Measurements from ENCODE around the gene SRMS.

Gene SRMS, protein sequence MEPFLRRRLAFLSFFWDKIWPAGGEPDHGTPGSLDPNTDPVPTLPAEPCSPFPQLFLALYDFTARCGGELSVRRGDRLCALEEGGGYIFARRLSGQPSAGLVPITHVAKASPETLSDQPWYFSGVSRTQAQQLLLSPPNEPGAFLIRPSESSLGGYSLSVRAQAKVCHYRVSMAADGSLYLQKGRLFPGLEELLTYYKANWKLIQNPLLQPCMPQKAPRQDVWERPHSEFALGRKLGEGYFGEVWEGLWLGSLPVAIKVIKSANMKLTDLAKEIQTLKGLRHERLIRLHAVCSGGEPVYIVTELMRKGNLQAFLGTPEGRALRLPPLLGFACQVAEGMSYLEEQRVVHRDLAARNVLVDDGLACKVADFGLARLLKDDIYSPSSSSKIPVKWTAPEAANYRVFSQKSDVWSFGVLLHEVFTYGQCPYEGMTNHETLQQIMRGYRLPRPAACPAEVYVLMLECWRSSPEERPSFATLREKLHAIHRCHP

DNA sequence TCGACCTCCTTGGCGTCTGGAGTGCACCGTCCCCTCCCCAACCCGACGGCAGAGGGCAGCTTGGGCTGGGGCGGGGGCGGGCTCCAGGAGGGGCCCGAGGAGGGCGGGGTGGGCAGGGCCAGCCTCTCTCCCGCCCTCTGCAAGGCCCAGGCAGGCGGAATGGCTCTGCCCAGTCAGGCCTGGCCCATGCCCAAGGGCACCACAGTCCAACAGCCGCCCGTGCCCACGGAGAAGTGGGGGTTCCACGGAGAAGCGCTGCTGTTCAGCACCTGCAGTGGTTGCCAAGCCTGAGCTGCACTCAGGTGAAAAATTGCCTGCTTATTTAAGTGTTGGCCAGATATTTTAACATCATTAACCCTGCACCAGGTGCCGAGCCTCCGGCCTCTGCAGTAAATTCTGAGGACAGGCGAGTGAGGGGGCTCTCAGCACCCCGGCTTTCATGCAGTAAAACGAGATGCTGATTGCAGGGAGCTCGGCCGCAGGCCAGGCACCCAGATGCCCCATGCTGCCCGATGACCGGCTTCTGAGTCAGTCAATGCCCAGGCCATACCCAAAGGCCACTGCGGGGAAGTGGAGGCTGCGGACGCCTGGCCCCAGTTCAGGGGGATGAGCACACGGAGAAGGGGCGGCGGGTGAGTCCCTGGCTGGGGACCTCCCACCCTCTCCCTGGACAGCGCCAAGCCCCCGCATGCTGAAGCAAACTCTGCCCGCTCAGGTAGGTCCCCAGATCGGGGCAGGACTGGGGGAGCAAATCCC lies at the start of gene SRMS:
Gene SRMS (minus strand): TSS at position 25 of the 756 bp plus-strand sequence. CDS start 286 bp downstream, outside the sequence.
- no peak for DNase-seq (ENCODE audit: low read depth in 2 of 2)

DNA sequence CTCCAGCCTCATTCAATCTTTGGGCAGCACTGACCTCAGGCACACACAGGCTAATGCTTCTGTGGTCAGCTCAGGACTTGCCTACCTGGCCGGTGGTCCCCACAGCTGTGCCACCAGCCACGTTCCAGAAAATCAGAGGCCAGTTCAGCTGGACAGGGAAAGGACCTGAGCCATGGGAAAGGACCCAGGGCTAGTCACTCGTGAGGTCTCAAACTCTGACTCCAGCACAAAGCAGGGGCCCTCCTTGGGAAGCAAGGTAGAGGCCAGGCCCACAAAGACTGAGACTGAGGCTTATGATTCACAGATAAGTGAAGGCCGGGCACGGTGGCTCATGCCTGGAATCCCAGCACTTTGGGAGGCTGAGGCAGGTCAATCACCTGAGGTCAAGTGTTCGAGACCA lies 48.9 kb upstream of the SRMS start:
- DNase-seq (ENCODE audit: low read depth in 2 of 2) = no peak

DNA sequence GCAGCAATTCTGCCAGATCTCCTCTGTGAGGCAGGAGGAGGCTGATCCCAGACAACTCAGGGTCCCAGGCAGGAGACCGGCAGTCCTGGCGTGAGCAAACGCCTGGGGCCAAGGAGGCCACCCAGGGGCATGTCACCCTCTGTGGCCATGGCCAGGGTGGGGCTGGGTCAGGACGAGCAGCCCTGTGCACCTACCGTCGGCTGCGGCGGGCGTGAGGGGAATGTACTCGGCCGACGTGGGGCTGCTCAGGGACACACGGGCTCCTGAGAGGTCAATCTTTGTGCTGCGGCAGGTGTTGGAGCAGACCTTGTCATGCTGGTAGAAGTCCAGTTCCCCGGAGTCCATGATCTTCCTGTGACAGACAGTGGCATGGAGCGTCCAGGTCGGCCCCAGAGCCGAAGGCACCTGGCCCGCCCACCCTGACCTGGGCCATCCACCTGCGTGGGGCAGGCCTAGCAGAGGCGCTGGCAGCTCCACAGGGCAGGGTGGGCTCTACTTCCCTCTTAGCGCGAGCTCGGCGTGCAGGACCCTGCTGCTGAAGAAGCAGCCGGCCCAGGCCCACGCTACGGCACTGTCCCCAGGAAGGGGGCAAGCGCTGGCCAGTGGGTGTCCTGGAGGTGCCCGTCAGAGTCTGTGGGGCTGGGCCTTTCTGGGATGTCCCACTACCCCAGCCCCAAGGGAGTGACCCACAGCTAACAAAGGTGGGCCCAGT lies 48.0 kb upstream of the SRMS start:
- no peak for DNase-seq (ENCODE audit: low read depth in 2 of 2)

DNA sequence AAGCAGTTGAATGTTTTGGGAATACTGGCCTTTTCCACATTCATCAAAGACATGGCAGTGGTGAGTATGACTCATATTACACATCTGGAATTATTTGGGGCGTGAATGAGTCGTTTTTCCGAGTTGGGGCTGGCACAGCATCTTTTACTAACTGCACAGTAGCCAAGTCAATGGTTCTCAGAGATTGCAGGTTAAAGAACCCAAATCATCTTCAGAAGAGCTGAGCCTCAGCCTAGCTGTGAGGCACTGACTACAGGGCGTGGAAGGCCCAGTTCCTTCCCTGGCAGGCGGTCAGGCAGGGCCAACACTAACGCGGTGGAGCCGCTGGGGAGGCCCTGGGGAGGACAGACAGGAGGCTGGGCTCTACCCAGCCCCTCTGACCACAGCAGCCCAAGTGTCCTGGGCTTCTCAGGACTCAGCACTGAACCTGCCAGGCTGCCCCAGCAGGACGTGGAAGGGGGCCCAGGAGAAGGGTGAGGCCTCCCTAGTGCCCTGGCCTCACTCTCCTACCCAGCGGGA lies 46.6 kb upstream of the SRMS start:
- DNase-seq (ENCODE audit: low read depth in 2 of 2) = no peak

DNA sequence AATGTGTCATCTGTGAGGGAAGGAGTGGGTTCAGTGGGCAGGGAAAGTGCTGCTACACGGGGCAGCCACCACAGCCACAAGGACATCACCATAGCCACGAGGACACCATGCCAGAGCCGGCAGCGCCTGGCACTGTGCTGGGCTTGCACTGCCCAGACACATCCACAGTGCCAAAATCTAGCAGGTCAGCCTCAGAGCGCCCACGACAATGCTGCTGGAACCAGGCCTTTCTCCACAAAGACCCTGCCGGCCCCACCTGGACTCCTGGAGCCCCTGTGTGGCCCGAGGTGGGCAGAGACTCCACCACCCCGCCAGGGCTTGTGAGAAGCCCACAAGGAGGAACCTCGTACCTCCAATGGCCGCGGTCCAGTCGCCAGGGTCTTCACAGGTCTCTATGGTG lies 45.1 kb upstream of the SRMS start:
- no peak for DNase-seq (ENCODE audit: low read depth in 2 of 2)

DNA sequence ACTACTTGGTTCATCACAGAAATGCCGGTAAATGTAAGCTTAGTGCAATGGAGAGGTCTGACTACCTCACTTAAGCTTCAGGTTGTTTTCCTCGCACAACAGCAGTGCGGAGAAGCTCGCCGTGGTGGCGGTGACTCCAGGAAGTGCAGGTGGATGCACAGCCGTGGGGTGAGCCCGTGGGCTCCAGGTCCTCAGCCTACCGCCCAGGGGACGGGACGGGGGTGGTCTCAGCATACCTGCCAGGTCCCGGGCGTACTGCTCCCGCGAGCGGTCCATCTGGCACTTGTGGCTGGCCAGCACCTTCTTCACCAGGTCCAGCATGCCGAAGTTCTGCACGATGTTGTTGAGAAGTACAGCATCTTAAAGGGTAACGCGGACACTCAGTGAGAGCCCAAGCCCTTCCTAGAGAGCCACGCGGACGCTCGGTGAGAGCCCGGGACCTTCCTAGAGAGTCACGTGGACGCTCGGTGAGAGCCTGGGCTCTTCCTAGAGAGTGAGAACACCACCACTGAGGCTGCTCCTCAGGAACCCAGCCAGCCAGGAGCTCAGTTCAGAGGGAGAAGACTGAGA lies 44.3 kb upstream of the SRMS start:
- DNase-seq (ENCODE audit: low read depth in 2 of 2) = no peak

DNA sequence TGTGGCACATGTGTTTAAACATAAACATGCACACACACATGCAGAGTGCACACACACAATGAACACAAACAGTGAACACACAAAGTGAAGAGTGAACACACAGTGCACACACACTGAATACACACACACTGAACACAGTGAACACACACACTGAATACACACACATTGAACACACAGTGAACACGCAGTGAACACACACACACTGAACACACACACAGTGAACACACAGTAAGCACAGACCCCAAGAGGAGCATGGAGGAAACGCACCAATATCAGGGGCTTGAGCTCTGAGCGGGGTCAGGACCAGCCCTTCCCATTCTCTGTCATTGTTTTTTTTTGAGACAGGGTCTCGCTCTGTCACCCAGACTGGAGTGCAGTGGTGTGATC lies 43.6 kb upstream of the SRMS start:
- no peak for DNase-seq (ENCODE audit: low read depth in 2 of 2)

DNA sequence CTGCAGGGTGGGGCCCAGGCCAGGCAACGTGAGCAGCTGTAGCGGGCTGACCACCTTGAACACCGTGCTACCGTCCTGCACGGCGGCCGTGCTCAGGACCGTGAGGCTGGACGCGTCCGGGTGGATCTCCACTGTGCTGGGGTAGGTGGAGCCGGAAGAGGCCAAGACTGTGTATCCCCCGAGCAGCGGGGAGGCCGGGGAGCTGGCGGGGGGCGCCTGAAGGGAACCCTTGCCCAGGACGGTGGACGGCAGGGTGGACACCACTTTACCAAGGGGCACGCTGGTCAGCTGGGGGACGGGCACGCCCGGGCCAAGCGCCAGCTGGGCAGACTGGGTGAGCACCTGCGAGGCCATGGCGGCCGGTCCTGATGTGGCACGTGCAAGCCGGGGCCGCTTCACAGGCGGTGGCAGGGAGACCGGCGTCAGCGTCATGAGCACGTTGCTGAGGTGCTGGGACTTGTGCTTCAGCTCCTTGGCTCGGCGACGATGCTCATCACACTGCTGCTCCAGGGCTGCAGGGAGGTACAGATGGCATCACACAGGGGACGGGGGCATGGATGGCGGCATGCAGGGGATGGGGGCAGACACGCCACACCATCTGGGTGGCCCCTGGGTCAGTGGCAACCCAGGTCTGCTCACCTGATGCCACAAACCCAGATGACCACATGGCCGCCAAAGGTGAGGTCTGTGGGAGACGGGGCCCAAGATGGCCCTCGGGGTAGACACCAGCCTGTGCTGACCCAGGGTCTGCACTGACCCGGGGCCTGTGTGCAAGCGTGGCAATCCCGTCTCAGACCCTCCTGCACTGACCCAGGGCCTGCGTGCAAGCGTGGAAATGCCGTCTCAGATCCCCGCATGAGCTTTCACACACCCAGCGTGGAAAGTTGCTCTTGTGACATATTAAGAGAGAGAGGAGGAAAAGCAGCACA lies 42.9 kb upstream of the SRMS start:
- no peak for DNase-seq (ENCODE audit: low read depth in 2 of 2)

DNA sequence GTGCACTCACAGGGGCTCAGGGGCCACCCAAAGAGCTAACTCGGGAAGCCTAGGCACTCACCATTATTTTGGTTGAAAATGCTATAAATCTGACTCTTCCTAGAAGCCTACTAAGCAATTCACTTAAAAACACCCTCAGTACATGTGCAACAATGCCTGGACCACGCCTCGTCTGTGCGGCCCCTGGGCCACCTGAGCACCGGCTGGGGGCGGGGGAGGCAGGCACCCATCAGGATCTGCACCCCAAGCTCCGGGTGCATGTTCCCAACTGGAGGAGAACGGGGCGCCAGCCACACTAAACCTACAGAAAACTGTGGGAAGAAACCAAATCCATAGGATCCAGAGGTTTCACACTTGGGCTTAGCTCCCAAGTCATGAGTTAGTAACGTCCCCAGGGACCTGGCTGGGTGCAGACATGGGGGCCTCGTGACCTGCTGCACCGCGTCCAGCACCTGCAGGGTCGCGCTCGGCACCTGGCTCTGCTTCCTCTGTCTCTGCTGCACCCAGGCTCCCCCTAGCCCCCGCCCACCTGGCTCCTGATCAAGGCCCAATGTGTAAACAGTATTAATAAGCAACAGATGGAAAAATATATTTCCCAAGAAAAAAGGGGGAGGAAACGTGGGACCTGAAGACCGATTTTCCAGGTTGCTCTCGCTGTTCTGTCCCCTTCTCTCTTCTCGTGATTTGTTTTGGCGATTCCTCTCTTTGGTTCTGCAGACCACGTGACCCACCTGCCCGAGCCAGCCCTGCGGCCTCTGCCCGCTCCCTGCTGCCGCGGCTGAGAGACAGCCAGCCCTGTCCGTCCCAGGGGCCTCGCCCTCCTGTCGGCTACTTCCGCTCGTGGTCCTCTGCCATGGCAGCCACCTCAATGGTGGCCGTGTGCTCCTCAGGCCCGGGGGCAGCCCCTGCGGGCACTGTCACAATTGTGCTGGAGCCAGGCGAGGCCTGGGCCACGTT lies 42.0 kb upstream of the SRMS start:
- no peak for DNase-seq (ENCODE audit: low read depth in 2 of 2)

DNA sequence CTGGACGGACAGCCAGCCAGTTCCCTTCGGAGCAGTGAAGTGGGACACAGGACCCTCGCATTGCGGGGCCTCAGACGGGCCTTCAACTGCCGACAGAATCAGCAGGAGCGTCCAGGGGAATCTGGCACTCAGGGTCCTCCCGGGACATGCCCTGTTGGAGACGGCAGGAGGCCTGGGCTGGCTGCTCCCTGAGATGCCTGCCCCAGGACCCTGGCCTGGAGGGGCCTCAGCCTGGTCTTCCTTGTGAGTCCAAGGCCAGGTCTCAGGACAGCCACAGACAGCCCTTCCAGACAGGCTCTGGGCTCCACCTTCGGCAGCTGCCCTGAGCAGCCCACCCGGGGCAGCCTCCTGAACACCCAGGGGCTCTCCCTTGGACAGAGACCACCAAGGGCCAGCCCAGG lies 41.1 kb upstream of the SRMS start:
- DNase-seq (ENCODE audit: low read depth in 2 of 2) = no peak

DNA sequence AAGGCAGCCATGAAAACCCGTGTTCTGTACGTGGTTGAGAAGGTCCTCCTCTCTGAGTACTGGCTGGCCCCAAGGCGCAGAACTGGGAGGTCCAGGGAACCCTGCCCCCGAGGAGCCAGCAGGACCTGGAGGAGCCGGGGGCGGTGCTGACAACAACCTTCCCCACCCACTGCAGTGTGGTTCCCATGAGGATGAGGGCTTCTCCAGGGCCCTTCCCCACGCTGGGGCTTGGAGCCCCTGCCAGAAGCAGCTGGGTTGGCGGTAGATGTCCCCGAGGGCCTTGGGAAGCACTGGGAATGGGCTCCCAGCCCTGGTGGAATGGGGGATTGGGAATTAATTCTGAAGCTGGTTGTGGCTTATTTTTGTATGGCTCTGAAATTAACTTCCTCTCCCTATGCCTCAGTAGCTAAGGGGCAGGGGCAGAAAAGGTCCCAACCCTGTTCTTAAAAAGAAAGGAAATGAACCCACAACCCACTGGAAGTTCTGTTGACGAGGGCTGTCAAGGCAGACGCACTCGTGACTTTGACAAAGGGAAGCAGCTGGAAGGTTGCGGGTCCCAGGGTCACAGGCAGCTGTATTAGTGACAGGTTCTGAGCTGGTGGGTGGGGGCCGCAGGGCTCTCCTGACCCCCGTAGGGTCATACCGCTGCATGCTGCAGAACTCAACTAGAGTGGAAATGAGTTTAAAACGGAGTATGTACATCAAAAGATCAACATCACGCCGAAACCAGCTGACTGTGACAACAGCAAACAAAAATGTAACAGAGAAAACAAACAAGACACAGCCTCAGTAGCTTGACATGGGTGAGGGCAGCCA lies 40.4 kb upstream of the SRMS start:
- no peak for DNase-seq (ENCODE audit: low read depth in 2 of 2)

DNA sequence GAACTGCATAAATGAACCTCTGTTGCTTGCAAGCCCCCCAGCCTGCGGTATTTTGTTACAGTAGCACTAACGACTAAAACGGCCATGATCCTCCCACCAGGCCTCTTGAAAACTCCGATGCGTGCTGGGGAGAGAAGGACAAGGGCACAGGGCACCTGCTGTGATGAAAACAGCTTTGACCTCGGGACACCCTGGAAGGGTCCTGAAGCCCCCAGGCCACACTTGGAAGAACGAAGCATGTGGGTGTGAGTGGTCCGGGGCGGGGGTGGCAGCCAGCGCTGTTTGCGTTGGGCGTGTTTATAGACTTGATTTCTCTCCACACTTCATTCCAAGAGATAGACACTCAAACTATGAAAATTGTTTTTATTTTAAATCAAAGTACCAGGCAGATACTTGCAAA lies 39.7 kb upstream of the SRMS start:
- DNase-seq (ENCODE audit: low read depth in 2 of 2) = no peak

DNA sequence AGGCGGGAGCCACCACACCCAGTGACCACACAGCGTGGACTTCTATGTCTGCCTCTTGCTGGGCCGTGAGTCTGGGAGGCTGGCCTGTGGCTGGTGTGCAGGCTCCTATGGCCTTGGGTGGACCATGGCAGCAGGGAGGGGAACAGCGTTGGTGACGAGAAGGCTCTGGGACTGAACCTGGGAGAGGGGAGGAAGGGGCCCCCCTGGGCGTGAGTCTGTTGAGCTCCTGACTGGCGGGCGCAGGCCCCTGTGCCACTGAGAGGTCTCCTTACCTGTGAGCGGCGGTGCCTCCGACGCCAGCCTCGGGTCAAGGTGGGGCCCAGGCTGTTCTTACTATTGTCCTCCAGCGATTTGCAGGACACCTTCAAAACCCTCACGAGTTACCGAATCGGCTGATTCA lies 39.2 kb upstream of the SRMS start:
- no peak for DNase-seq (ENCODE audit: low read depth in 2 of 2)

DNA sequence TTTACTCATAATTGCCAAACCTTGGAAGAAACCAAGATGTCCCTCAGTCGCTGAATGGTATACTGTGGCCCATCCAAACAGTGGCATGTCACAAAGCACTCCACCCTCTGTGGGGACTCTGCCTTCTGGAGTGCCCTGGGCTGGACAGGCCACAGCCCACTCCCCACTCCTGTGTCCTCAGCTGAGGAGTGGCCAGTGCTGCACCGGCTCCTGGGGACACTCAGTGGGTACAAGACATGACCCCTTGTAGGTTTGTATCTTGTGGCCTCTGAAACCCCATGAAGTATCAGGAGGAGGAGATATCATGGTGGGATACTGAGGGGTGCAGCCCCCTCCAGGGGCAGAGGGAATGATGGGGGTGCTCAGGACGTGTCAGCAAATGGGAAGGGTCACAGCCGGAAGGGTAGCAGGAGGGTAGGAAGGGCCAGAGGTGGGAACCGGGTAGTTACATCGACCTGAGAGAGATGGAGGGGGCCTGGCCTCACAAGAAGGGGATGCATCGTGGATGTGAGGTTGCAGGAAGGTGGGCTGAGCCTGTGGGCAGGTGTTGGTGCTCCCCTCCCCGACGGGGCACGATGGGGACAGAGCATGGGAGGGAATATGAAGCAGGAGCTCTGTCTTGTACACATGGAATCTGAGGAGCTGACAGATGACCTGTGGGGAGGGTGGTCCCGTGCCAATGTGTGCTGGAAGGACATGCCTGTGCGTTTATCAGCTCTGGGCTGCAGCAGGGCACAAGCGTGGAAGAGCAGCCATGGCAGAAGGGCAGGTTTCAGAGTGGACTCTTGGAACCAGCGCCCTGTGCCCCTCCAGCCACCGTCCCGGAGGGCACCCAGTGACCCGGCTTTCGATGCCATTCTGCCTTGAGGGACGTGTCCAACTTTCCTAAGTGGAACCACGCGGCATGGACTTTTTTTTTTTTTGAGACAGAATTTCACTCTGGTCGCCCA lies 38.3 kb upstream of the SRMS start:
- DNase-seq (ENCODE audit: low read depth in 2 of 2) = no peak

DNA sequence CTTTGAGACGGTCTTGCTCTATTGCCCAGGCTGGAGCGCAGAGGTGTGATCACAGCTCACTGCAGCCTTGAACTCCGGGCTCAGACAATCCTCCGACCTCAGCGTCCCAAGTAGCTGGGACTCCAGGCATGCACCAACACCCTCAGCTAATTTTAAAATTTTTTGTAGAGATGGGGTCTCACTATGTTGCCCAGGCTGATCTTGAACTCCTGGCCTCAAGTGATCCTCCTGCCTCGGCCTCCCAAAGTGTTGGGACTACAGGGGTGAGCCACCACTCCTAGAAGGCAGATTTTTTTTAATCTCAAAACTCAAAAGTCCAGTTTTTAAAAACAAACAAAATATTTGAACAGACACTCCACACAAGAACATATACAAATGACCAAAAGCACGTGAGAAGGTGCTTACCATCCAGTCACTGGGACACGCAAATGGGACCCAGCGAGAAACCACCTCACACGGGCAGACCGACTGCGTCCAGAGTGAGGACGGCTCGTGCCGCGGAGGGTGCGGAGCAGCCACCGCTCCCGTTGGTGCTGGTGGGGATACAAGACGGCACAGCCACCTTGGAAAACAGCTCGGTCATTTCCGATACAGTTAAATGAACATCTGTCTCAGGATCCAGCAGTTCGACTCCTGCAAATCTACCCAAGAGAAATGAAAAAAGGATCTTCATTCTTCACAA lies 35.0 kb upstream of the SRMS start:
- DNase-seq (ENCODE audit: low read depth in 2 of 2) = no peak

DNA sequence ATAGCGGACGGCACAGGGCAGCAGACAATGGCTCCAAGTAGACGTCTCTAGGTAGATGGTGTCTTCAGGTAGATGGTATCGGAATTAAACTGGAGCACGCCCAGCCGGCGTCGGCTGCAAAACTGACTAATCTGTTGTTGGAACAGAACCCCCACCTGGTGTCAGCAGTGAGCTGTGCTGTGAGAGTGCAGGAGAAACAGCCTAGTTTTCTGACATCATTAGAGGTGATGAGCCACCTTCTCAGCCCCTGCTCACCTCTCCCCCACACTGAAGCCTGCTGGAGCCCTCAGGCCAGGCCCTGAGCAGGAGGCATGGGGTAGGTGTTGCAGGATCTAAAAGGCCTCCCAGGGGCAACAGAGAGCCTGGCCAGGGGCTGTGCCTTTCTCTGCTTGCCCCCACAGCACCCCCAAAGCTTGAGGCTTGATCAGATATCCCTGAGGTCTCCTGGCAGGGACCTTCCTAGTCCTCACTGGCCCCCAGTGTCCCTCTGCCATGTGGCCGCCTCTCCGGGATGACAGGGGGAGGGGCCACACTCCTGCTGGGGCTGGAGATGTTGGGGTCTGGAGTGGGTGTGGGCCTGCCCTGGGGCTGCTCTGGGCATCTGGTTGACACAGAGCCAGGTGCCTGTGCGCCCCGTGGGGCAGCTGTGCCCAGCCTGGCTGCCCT lies 33.4 kb upstream of the SRMS start:
- DNase-seq (ENCODE audit: low read depth in 2 of 2) = peak in 1 of 2 donors; percentile 57
